Measurements from ENCODE around the gene LIPH. TPM values are rescaled to one million over a fixed set of nuclear protein-coding genes. Genes with fewer than 3 reads are reported as not detected.
"Not testable (repeated sequence)": the region's sequence is repeated elsewhere in the genome, so short reads cannot be mapped to it uniquely, and the experiment has no call there.

Gene LIPH
- total RNA-seq (2014; rRNA removed; shearing (Covaris generic)) = 0.52 and 0.86 TPM in 2 replicates

DNA sequence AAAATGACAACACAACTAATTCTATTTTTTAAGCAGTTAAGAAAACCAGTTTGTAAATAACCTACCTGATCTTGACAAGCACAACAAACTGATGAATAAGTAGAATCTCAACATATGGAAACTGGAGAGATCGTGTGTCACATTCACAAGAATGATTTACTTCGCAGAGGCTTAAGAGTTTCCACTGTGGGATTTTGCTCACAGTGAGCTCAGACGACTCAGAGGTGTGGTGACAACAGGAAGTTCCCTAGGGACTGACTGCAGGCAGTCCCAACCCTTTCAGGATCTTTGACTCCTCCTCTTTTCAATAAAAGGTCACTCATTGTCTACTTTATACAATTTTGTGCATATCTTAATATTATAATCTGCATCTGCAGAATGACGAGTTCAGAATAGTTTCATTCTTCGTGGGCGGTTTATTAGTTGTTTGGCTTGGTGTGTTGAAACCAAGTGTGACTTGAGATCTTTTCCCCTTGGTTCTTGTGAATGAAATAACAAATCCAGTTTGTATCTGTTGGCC lies at the start of gene LIPH:
Gene LIPH, minus strand, starts transcription at position 231 of the 520 bp plus-strand sequence. Its CDS starts 117 bp downstream, at position 114.
- DNase-seq (ENCODE audit: low spot score) = peak; percentile 79

DNA sequence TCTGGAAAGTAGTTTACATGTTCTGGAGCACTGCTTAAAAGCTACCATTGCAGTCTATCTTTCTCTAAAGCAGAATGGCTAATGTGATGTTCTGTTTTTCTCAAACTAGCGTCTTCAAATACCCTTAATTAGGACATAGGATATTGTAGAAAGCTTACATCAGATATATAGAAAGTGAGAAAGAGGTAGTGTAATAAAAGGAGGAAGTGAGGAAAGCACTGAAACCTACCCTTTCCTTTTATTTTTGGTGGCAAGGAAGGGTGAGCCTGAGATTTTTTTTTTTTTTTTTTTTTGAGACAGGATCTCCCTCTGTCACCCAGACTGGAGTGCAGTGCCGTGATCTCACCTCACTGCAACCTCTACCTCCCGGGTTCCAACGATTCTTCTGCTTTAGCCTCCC lies 43.1 kb upstream of the LIPH start:
- no peak for DNase-seq (ENCODE audit: low spot score)

DNA sequence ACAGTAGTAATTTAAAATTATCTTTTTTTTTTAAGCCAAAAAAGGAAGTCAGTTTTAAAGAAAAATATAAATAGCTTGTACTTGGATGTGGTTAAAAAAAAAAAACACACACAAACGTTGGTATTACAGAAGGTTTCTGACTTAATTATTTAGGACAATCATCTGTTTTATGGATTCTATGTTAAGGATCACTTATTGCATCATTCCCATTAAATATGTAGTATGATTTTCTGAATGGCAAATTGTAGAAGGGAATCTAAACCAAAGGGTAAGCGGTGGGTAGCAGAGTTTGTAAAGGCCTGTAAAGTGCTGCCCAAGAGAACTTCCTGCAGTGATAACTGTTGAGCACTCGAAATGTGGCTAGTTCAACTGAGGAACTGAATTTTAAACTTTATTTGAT lies 41.7 kb upstream of the LIPH start:
- DNase-seq (ENCODE audit: low spot score) = no peak

DNA sequence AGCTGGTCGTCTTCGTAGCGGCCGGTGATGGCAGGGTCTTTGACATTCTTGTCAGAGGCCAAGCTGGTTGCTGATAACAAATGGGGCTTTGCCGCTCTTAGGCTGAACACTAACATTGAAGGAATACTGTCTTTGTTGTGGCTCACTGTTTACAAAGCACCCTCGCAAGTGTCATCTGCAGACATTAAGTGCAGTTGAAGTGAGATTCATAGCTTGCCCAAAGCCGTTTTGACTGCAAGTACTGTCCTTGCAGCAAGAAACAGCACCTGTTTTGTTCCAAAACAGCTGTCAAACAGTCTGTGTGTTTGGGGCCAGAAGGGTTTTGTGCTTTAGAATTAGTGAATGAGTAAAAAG lies 34.3 kb upstream of the LIPH start:
- DNase-seq (ENCODE audit: low spot score) = no peak

DNA sequence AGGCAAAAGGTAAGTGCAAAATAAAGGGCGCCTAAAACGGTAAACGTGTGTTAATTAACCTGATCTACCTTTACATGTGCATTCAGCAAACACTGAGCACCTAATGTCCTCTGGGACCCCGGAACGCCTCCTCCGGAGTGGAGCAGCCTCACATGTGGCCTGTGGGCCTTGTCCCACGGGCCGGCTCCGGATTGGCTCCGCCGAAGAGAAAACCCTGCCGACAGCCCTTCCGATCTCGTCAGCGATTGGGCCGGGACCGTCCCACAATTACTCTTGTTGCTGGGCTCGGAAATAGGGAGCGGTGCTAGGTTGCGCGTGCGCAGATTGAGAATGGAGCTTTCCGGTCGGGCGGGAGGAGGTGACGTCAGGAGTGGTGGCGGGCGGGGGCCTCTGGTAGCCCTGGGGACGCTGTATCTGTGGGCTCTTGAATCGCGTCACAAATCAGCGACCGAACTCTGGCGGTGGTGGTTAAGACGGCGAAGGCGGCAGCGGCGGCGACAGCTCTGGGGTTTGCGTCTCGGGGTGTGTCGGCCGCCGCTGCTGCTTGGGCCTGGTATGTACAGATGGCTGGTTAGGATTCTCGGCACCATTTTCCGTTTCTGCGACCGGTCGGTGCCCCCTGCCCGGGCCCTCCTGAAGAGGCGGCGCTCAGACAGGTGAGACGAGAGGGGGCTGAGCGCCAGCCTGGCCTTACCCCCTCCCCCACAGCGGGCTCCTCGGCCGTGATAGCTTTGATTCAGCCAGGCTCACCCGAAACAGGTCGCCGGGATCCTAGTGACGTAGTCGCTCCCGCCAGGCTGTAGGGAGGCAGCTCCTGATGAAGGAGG lies 33.7 kb upstream of the LIPH start, which contains the start of gene SENP2:
Gene SENP2, plus strand, starts transcription at position 437 of the 827 bp plus-strand sequence. Its CDS starts 119 bp downstream, at position 556.
- peak; percentile 99 for DNase-seq (ENCODE audit: low spot score)

DNA sequence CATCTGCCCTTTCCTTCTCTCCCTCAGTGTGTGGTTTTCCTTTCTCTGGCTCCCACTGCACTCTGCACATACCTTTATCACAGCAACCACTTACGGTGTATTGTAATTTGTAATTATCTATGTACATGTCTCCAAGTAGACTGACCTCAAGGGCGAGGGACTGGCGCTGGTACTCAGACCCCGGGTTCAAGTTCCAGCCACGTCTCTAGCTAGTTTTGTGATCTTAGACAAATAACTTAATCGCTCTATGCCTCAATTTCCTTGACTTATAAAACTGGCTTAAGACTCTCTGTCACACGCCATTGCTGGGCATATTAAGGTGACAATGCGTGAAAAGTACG lies 33.1 kb upstream of the LIPH start:
- no peak for DNase-seq (ENCODE audit: low spot score)

DNA sequence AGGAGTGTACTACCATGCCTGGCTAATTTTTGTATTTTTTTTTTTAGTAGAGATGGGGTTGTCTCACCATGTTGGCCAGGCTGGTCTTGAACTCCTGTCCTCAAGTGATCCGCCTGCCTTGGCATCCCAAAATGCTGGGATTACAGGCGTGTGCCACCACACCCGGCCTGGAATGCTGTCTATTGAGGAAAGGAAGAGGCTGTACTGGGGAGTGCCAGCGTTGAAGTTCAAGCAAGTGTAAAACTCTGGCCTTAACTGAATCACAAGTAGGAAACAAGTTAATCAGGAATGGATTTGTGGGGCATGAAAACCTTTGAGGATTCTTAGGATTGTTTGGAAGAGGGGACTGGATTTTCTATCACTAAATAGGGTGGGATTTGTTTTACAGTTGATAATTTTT lies 32.3 kb upstream of the LIPH start:
- DNase-seq (ENCODE audit: low spot score) = no peak

DNA sequence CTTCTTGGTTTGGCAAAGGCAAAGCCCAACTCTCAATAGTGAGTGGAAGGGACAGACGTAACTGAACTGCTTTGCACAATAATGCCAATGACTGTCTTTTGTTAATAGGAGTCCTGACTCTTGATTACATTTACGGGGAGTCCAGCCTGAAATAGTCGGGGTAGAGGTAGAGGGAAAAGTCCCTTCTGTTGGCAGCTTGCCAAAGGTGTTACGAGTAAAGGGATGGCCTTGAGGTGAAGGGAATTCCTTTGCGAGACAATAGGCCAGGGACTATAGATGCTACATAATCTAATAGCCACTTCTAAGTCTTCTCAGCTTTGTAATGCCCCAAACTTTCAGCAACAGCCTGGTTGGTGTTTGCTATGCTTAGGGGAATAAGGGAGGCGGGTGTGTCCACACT lies 31.5 kb upstream of the LIPH start:
- DNase-seq (ENCODE audit: low spot score) = no peak

DNA sequence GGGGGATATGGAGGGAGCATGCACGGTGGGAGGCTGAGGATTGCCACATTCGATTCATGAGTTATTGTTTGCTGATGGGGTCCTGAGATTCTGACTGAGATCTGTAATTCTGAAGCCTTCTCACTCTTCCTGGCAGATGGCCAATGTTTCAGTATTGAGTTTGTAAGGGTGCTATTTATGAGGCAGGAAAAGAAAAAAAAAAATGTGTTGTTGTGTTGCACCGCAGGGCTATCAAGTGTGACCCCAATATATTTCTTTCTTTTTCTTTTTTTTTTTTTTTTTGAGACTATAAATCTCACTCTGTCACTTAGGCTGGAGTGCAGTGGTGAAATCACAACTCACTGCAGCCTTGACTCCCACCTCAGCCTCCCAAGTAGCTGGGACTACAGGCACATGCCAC lies 30.5 kb upstream of the LIPH start:
- no peak for DNase-seq (ENCODE audit: low spot score)

DNA sequence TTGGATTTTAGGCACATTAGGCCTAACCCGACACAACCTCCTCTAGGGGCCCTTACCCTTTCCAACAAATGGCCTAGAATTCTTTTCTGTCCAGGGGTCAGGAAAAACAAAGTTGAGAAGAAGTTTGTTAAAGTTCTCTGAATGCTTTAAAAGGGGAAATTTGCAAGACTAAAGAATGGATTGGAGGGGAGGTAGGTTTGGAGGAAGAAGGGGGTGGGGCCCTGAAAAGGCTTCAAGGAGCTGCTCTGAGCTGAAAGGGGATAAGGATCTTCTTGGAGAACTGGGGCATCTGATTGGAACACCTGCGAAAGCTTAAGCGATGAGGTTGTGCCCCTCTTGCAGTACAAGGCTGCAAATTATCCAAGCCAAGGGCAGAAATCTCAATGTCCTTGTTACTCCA lies 29.8 kb upstream of the LIPH start:
- no peak for DNase-seq (ENCODE audit: low spot score)

DNA sequence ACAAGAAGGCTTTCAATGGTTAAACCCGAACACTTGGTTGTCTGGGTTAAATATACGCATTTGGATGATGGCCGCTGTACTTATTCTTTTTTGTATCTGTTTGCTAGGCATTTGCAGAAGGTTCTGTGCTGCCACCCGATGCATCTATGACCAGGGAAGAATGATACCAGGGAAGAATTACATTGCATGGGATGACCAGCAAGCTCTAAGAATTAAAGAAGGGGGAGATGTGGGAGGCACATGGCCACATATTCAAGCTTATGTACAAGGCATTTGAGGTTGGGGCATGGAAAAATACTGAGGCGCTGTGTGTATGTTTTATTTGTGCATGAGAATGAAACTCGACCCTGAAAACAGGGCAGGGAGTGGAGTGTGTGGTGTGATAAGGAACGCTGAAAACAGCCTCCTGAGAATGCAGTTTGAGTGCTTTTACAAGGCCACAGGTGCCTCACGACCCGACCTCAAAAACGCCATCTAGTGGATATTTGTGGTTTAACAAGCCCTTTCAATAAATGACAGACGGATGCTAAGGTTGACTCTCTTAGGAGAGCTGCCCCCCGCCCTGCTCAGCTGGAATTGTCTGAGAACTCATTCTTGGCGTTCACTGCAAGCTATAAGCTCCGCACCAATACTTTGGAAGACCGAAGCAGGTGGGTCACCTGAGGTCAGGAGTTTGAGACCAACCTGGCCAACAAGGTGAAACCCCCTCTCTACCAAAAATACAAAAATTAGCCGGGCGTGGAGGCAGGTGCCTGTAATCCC lies 22.9 kb upstream of the LIPH start:
- peak; percentile 62 for DNase-seq (ENCODE audit: low spot score)

DNA sequence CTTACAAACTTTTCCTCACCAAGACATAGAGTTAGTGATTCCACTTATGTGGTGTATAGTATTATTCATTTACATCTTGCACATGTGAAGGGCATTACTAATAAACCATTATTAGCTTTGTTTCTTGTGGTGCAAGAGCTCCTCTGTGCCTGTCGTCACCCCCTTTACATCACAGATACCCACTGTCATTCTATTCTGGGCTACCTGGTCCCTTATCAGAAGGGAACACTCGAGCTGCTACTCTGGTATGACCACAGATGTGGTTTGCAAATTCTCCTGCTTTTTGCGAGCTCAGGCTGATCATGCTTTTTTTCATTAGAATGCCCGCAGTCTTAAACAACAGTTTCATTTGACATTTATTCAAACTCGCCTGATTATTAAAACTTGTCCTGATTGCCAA lies 19.8 kb upstream of the LIPH start:
- no peak for DNase-seq (ENCODE audit: low spot score)

DNA sequence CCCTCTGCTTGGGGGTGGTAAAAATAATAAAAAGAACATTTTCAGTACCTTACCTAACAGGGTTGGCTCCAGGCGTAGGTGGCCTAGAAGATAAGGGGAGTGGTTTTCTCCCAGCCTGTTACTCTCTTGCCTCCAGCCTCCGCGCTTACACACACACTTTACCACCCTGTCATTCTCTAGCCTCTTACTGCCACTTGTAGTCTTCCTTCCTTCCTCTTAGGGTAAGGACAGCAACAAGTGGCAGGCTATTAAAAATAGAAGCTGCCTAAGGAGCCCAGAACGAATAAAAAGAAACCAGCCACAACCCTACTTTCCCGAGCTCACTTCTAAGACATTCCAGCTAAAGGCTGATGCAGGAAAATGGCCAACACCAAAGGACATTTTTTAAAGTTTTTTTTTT lies 9.6 kb upstream of the LIPH start:
- no peak for DNase-seq (ENCODE audit: low spot score)

DNA sequence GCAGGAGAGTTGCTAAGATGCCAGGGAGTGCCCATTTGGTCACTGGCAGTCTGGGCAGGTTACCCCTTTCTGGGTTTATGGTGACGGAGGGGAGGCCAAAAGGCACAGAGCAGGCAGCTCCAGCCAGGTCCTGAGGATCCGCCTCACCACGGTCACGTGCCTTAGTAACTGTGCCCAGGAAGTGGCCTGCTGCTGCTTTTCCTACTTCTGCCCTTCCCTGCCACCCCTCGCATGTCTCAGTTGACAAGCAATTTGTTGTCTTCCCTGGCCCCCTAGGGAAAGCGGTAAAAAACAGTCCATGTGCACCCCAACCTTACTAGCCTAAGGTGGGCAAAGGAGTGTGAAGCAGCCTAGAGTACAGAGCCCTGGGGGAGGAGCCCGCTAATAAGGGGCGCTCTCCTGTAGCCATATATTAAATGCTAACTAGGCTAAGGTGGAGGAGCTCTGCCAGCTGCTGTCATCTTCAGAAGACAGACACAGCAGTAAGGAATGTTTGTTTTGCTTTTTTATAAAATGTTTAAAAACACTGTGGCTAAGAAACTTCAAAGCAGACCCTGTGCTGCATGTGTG lies 9.1 kb upstream of the LIPH start:
- no peak for DNase-seq (ENCODE audit: low spot score)

DNA sequence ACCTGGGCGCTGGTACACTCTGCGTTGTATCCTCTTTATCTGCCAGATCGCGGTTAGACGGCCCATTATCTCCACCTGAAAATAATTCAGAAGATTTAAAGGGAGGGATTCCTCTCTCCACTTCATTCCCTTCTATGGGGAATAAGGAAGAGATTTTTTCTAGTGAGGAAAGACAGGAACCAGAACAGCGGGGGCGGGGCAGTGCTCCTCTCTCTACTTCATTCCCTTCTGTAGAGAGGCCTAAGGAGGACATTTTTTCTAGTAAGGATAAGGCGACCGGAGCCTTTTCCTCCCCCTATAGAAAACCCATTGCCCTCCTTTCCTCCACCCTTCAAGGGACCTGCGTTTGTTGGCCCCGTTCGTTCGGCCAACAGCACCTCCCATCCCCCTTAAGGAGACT lies 8.3 kb upstream of the LIPH start:
- no peak for DNase-seq (ENCODE audit: low spot score)

DNA sequence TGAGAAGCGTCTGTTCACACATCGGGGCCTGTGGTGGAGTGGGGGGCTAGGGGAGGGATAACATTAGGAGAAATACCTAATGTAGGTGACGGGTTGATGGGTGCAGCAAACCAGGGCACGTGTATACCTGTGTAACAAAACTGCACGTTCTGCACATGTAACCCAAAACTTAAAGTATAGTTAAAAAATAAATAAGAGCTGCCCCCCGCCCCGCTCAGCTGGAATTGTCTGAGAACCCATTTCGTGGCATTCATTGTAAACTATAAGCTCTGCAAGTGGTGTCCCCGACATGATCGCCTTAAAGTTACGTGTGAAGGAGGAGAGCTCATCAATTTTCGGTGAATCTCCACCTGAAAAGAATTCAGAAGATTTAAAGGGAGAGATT lies 7.3 kb upstream of the LIPH start:
- no peak for DNase-seq (ENCODE audit: low spot score)

DNA sequence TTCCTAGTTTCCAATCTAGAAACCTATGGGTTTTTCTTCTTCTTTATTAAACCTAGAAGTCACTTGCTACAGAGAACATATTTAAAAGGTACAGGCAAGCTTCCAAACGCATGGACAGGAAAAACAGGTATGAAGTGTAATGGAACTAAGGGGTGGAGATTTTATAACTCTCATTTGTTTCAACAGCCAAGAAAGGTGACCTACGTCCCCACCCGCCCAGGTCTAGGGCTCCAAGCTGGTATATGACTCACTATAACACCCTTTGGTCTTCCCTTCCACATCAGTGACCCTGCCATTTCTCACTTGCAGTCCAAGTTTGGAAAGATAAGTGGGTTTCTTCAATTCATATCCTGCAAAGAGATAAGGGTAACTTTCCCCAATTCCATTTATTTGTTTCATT lies 6.0 kb upstream of the LIPH start:
- no peak for DNase-seq (ENCODE audit: low spot score)

DNA sequence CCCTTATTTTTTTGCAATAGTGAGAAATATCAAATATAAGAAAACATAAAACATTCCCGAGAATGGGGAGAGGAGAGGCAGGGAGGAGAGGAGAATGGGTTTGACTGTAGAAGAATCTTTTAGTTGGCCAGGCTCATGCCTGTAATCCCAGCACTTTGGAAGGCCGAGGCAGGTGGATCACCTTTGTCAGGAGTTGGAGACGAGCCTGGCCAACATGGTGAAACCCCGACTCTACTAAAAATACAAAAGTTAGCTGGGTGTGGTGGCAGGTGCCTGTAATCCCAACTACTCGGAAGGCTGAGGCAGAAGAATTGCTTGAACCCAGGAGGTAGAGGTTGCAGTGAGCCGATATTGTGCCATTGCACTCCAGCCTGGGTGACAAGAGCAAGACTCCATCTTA lies 4.3 kb upstream of the LIPH start:
- DNase-seq (ENCODE audit: low spot score) = not testable (repeated sequence)

DNA sequence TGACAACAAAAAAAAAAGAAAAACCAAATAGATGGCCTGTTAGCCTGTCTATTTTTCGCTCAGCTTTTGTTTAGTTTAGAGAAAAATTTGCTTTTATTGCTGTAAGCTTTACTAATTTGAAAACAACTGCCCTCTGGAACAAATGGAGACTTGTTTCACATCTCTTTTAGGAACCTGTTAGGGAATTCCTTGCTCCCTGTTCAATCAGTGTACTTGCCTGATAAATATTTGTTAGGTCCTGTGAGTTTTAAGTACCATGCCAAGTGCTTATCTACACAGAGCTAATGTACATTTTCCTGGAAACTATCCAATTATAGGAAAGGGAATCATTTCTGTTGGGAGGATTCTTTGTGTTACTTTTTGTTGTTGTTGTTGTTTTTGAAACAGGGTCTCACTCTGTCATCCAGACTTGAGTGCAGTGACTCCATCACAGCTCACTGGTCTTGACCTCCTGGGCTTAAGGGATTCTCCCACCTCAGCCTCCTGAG lies 3.5 kb upstream of the LIPH start:
- DNase-seq (ENCODE audit: low spot score) = no peak

DNA sequence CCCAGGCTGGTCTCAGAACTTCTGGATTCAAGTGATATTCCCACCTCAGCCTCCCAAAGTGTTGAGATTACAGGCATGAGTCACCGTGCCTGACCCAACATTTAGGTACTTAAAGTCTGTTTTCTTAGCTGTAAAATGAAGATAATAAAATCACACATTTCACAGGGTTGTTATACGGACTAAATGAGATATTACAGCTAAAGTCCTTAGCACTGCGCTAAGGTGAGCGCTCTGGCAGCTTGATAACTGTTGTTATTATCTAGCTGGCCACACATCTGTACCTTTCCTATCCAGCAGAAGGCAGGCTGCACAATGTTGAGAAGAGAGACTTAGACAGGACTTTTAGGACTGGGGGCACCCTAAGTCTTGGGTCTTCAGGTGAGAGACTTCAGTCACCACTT lies 2.7 kb upstream of the LIPH start:
- DNase-seq (ENCODE audit: low spot score) = peak; percentile 39

DNA sequence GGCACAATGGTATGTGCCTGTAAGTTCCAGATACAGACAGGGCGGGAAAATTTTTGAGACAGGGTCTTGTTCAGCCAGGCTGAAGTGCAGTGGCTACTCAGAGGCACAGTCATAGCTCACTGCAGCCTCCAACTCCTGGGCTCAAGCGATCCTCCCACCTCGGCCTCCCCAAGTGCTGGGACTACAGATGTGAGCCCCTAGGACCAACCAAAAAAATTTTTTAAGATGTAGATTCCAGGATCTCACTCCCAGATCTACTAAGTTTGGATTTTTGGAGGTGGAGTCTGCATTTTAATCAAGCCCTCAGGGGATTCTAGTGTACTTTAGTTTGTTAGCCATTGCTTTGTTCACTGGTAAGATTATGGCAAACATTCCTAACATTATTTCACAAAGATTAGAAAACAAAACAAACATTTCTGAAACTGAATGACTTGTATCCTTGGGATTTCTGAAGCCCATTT lies 2.7 kb downstream of the LIPH start:
- peak; percentile 31 for DNase-seq (ENCODE audit: low spot score)

DNA sequence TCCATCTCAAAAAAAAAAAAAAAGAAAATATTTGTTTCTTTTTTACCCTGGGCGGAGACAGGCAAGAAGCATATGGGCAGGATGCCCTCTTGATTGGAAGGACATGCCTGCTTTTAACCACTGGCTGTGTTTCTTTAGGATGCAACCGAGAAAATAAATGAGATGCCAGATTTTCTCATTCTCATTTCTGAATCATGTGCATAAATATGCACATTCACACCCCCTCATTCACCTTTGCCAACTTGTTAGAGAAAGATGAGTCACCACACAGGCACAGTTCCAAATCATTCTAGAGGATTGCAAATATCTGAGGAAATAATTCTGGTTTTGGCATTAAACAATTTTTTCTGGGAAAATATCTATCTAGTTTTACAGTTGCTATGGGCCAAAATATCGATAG lies 3.3 kb downstream of the LIPH start:
- peak; percentile 96 for DNase-seq (ENCODE audit: low spot score)

Data from A172 (cell line).